SU-DHL-6 (cell line): ENCODE data around the gene PWWP3B.

Experiments
- CTCF ChIP-seq: fragments of 200-600 bp; sonication (generic); IDR thresholded peaks from one replicate; pipeline ENCODE4 v1.5.1; 2017; ENCODE audit warnings: antibody characterized with exemption, mild to moderate bottlenecking, low read length, moderate library complexity; ENCODE audit not compliant: insufficient read depth, poor library complexity, severe bottlenecking
- EZH2phosphoT487 ChIP-seq: fragments of 200-600 bp; sonication (generic), shearing (Covaris generic); conservative IDR thresholded peaks from 2 replicates; pipeline ENCODE4 v1.6.1; 2018; ENCODE audit warnings: mild to moderate bottlenecking, antibody characterized with exemption, low read length, moderate library complexity, mixed read lengths

GRCh38 chrX:106168107-106168506, at the start of gene PWWP3B:
- no peak for TF ChIP-seq EZH2phosphoT487
- no peak for TF ChIP-seq CTCF
